Suprapubic skin (tissue), 4 donors: ENCODE results near the gene TMC6. TPM values are rescaled to one million over a fixed set of nuclear protein-coding genes. Genes with fewer than 3 reads are reported as not detected.

Source experiments
- DNase-seq, 2 donors: peaks; one replicate each; pipeline ENCODE4 v3.0.0-alpha.2; 2019; ENCODE audit warnings: low spot score in 2 of 2
- H3K27ac ChIP-seq: fragments of 200-600 bp; sonication (generic); one replicate; pipeline ENCODE4 v1.5.1; 2019
- H3K27me3 ChIP-seq: fragments of 200-600 bp; sonication (generic); one replicate; pipeline ENCODE4 v1.5.1; 2019
- H3K36me3 ChIP-seq: fragments of 200-600 bp; sonication (generic); one replicate; pipeline ENCODE4 v1.5.1; 2019
- H3K4me1 ChIP-seq: fragments of 200-600 bp; sonication (generic); one replicate; pipeline ENCODE4 v1.5.1; 2019
- H3K4me3 ChIP-seq: fragments of 200-600 bp; sonication (generic); one replicate; pipeline ENCODE4 v1.5.1; 2019; ENCODE audit warnings: mild to moderate bottlenecking
- H3K9me3 ChIP-seq: fragments of 200-600 bp; sonication (generic); one replicate; pipeline ENCODE4 v1.5.1; 2019
- EP300 ChIP-seq: sonication (generic); formaldehyde crosslinking; IDR thresholded peaks from one replicate; pipeline ENCODE4 v1.6.1; 2017; ENCODE audit warnings: antibody characterized with exemption
- POLR2A ChIP-seq, 2 donors: fragments of 450-650 bp; IDR thresholded peaks; one replicate each; pipeline ENCODE4 v1.6.1; 2017; ENCODE audit warnings: antibody characterized with exemption in 2 of 2, mild to moderate bottlenecking in 2 of 2, moderate library complexity in 2 of 2
- POLR2AphosphoS5 ChIP-seq, 3 donors: sonication (generic); formaldehyde crosslinking; IDR thresholded peaks; one replicate each; pipeline ENCODE4 v1.6.1; 2017; ENCODE audit warnings: antibody characterized with exemption in 3 of 3
- WGBS: methylation state at CpG from one replicate; pipeline ENCODE4 v1.1.5; 2018; 5-methylcytosine and 5-hydroxymethylcytosine counted together
- total RNA-seq, 4 donors: library from RNA; depleted of rRNA; stranded (reverse); fragments of >200 nt; gene quantifications; one replicate each; pipeline ENCODE4 v1.1.0, GENCODE V29; 2016
- TF ChIP-seq, protein P1 (sequence below), 2 donors: fragments of 200-600 bp in 1 of 2; fragments of 450-650 bp in 1 of 2; sonication (generic) in 1 of 2; IDR thresholded peaks; one replicate each; pipeline ENCODE4 v1.5.1; 2016 to 2019; ENCODE audit warnings: antibody characterized with exemption in 2 of 2, mild to moderate bottlenecking in 1 of 2, moderate library complexity in 1 of 2

Gene TMC6
- total RNA-seq, 4 donors from 2014 or later = 27.9 to 48.8 (median 32.0) TPM

DNA sequence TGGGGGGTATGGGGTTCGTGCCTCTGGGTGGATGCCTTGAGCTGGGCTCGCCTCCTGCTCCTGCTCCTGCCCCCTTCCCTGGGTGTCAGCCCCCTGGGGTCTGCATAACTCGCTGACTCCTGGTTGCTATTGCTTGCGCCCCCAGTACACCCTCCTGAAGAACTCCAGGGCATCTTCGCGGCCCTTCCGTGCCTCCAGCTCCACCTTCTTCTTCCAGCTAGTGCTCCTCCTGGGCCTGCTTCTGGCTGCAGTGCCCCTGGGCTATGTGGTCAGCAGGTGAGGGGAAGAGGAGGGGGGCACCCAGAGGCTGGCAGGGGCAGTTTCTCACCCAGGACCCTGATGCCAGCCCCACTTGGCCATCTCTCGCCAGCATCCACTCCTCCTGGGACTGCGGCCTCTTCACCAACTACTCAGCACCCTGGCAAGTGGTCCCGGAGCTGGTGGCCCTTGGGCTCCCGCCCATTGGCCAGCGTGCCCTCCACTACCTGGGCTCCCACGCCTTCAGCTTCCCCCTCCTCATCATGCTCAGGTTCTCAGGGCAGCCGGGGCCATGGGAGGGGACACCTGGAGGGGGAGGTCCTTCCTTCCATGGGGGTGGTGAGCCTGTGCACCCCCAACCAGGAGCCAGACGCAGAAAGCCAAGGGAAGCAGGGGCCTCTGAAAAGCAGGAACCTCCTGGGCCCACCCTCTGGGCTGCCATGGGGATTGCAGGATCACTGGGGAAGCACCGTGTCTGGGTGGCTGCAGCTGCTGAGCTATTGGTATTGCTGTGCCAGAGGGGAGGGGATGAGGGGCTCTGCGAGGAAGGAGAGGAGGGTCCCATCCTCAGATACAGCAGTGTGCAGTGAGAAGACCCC, 9.9 kb upstream of the TMC6 start:
- 80% methylated on average over 17 of the region's 17 CpGs for WGBS
- DNase-seq = no peak

GRCh38 chr17:78137392-78138203, 9.0 kb upstream of the TMC6 start:
- DNase-seq = peak in 1 of 2 donors; percentile 82
- no peak for TF ChIP-seq EP300
- TF ChIP-seq, protein P1, sequence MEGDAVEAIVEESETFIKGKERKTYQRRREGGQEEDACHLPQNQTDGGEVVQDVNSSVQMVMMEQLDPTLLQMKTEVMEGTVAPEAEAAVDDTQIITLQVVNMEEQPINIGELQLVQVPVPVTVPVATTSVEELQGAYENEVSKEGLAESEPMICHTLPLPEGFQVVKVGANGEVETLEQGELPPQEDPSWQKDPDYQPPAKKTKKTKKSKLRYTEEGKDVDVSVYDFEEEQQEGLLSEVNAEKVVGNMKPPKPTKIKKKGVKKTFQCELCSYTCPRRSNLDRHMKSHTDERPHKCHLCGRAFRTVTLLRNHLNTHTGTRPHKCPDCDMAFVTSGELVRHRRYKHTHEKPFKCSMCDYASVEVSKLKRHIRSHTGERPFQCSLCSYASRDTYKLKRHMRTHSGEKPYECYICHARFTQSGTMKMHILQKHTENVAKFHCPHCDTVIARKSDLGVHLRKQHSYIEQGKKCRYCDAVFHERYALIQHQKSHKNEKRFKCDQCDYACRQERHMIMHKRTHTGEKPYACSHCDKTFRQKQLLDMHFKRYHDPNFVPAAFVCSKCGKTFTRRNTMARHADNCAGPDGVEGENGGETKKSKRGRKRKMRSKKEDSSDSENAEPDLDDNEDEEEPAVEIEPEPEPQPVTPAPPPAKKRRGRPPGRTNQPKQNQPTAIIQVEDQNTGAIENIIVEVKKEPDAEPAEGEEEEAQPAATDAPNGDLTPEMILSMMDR (IDR thresholded peaks at IDR 0.05) = peak in 1 of 2 donors; percentile 9
- peaks cover 26% of the 10 kb centered on the region for H3K4me1 ChIP-seq
- no peaks in the 10 kb centered on the region for H3K9me3 ChIP-seq
- H3K4me3 ChIP-seq = no peak overlapping the region
- no peaks in the 10 kb centered on the region for H3K36me3 ChIP-seq
- 71% methylated on average over 22 of the region's 26 CpGs for WGBS
- H3K27me3 ChIP-seq = no peaks in the 10 kb centered on the region
- no peak overlapping the region for H3K27ac ChIP-seq

More for the DNA sequence above, 9.9 kb upstream of the TMC6 start:
- no peak for TF ChIP-seq POLR2A (IDR thresholded peaks at IDR 0.05)
- TF ChIP-seq, protein P1 (IDR thresholded peaks at IDR 0.05) = no peak
- no peak for TF ChIP-seq POLR2AphosphoS5 (IDR thresholded peaks at IDR 0.05)
- no peaks in the 10 kb centered on the region for H3K27me3 ChIP-seq
- H3K27ac ChIP-seq = no peak overlapping the region
- no peak overlapping the region for H3K4me3 ChIP-seq
- no peaks in the 10 kb centered on the region for H3K36me3 ChIP-seq
- H3K9me3 ChIP-seq = no peaks in the 10 kb centered on the region
- peaks cover 32% of the 10 kb centered on the region for H3K4me1 ChIP-seq

DNA sequence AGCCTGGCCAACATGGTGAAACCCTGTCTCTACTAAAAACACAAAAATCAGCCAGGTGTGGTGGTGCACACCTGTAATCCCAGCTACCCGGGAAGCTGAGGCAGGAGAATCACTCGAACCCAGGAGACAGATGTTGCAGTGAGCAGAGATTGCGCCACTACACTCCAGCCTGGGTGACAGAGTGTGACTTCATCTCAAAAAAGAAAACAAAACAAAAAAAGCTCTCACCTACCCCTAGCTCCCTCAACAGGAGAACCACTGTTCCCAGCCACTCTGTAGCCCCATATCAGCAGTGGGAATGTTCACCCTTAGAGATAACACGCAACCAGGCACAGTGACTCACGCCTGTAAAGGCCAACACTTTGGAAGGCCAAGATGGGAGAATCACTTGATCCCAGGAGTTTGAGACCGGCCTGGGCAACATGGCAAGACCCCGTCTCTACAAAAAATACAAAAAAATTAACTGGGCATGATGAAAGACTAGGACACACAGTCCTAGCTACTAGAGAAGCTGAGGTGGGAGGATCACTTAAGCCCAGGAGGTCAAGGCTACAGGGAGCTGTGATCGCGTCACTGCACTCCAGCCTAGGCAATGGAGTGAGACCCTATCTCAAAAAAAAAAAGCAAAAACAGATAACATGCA, 7.4 kb upstream of the TMC6 start:
- TF ChIP-seq POLR2A (IDR thresholded peaks at IDR 0.05) = no peak
- no peak for TF ChIP-seq POLR2AphosphoS5 (IDR thresholded peaks at IDR 0.05)
- TF ChIP-seq, protein P1 (IDR thresholded peaks at IDR 0.05) = no peak
- no peak for TF ChIP-seq EP300
- Histone ChIP-seq H3K4me1 (peaks cover 25% of the 10 kb centered on the region), H3K9me3 (no peaks in the 10 kb centered on the region), H3K36me3 (no peaks in the 10 kb centered on the region), H3K27me3 (no peaks in the 10 kb centered on the region), H3K4me3 (no peak overlapping the region), H3K27ac (no peak overlapping the region)
- WGBS = 93% methylated on average over 9 of the region's 9 CpGs
- DNase-seq = no peak

GRCh38 chr17:78134899-78135385, 6.4 kb upstream of the TMC6 start:
- peaks cover 28% of the 10 kb centered on the region for H3K4me1 ChIP-seq
- WGBS = 40% methylated on average over 2 of the region's 9 CpGs
- H3K27me3 ChIP-seq = no peaks in the 10 kb centered on the region

More at GRCh38 chr17:78134899-78135385, 6.4 kb upstream of the TMC6 start:
- H3K4me3 ChIP-seq = no peak overlapping the region
- no peaks in the 10 kb centered on the region for H3K9me3 ChIP-seq
- H3K36me3 ChIP-seq = no peaks in the 10 kb centered on the region
- no peak for DNase-seq
- H3K27ac ChIP-seq = no peak overlapping the region
- no peak for TF ChIP-seq POLR2AphosphoS5 (IDR thresholded peaks at IDR 0.05)
- no peak for TF ChIP-seq POLR2A (IDR thresholded peaks at IDR 0.05)
- TF ChIP-seq EP300 = no peak
- TF ChIP-seq, protein P1 (IDR thresholded peaks at IDR 0.05) = no peak
